ENCODE data around the gene KCNMA1.

GRCh38 chr10:77640167-77640566, 2.6 kb upstream of the KCNMA1 start:
- TF ChIP-seq EZH2 (IDR thresholded peaks at IDR 0.05; ENCODE audit: low read depth) = no peak
- TF ChIP-seq CTCF (conservative IDR thresholded peaks at IDR 0.05) = no peak

Measured in PC-9 (cell line).